ENCODE results near the gene RCAN2.

DNA sequence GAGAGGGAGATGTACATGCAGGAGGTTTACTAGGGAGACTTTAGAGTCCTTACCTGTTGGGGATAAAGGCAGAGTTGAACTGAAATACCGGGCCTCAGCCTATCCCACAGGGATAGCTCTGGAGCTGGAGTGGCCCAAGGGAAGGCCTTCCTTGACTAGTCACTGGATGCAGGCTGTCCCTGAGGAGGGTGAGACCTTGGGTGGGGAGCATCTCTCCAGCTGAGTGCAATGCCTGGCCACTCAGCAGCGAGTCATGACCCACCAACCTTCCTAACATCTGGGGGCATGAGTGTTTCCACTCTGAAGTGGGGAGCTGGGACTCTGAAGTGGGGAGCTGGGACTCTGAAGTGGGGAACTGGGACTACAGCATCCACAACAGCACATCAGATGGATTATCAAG lies 274.4 kb downstream of the RCAN2 start:
- TF ChIP-seq, protein P1, sequence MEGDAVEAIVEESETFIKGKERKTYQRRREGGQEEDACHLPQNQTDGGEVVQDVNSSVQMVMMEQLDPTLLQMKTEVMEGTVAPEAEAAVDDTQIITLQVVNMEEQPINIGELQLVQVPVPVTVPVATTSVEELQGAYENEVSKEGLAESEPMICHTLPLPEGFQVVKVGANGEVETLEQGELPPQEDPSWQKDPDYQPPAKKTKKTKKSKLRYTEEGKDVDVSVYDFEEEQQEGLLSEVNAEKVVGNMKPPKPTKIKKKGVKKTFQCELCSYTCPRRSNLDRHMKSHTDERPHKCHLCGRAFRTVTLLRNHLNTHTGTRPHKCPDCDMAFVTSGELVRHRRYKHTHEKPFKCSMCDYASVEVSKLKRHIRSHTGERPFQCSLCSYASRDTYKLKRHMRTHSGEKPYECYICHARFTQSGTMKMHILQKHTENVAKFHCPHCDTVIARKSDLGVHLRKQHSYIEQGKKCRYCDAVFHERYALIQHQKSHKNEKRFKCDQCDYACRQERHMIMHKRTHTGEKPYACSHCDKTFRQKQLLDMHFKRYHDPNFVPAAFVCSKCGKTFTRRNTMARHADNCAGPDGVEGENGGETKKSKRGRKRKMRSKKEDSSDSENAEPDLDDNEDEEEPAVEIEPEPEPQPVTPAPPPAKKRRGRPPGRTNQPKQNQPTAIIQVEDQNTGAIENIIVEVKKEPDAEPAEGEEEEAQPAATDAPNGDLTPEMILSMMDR (IDR thresholded peaks at IDR 0.05) = no peak
- TF ChIP-seq POLR2A (IDR thresholded peaks at IDR 0.05) = no peak

All from gastroesophageal sphincter (tissue), 3 donors.